Measurements from ENCODE around the gene RCOR2.
A peak's percentile ranks its signal among the peaks of the same experiment; 100 is the strongest.

Gene RCOR2

DNA sequence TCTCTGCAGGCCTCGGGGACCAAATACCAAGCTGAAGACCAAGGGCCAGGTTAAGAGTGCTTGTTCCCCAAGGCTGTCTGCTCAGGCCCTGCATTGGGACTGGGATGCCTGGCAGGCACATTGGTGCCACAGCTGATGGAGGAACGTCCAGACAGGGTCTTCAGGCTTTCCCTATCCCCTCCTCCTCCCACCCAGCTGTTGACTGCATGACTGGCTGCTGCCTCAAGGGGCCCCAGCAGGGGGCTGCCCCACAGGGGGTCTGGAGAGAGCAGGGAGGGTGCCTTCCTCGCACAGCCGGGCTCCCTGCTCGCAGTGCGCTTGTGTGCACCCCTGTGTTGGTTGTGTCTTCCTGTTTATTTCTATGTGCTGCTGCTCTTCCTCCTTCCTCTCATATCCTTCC lies 9.9 kb downstream of the RCOR2 start:
- no peak for DNase-seq (ENCODE audit: low read depth)

DNA sequence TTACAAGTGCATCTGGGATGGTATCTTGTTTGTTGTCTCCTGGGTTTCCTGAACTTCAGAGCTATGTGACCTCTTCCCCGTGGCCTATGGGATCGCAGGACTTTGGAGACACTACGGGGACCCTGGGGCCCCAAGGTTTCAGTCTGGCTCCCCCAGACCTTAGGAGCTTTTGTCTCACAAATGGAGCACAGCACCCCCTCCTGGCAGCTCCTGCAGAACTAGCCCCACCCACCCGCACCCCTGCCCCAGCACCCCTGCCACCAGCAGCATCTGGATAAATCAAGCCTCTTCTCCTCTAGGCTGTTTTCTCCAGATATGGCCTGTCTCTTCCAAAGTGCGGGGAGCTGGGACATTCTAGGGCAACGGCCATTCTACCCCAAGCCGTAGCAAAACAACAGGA lies 10.4 kb downstream of the RCOR2 start:
- DNase-seq (ENCODE audit: low read depth) = no peak

DNA sequence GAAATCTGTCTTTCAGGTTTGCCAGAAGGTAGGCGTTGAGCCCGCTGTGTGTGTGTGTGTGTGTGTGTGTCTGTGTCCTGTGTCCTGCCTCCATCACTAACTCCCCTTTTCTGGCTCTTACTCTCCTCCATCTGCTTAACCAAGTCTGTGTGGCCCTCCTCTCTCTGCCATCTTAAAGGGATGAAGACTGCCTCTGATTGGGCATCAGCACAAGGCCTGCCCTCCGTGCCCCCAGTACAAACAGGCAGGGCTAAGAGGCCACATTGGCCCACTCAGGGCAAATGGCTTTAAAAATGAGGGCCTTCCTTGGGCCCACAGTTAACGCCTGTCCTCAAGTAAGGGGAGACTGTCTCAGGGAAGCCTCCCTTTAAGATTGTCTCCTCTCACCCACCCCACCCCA lies 10.9 kb downstream of the RCOR2 start:
- no peak for DNase-seq (ENCODE audit: low read depth)

DNA sequence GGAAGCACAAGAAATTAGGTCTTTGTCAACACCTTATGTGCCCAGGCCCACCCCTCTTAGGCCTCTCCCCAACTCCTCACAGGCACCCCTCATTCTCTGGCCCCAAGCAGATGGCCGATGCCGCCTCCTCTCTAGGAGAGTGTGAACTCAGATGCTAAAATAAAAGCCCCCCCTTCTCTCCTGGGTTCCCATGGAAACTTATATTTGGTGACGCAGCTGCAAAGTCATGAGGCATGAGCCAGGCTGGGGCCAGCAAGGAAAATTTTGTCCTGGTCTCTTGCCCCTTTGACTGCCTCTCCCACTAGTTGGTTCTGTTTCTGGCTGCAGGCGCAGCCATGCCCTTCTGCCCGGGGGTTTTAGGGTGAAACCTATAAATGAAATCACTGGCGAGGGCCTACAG lies 11.8 kb downstream of the RCOR2 start:
- no peak for DNase-seq (ENCODE audit: low read depth)

DNA sequence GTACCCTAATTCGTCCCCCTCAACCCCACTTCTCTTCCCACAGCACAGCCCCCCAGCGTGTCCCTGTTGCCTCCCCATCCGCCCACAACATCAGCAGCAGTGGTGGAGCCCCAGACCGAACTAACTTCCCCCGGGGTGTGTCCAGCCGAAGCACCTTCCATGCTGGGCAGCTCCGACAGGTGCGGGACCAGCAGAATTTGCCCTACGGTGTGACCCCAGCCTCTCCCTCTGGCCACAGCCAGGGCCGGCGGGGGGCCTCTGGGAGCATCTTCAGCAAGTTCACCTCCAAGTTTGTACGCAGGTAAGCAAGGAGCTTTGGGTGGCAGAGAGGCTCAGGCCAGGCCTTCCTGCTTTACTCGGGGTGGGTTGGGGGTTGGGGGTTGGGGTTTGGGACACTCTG lies 12.2 kb downstream of the RCOR2 start:
- no peak for DNase-seq (ENCODE audit: low read depth)

DNA sequence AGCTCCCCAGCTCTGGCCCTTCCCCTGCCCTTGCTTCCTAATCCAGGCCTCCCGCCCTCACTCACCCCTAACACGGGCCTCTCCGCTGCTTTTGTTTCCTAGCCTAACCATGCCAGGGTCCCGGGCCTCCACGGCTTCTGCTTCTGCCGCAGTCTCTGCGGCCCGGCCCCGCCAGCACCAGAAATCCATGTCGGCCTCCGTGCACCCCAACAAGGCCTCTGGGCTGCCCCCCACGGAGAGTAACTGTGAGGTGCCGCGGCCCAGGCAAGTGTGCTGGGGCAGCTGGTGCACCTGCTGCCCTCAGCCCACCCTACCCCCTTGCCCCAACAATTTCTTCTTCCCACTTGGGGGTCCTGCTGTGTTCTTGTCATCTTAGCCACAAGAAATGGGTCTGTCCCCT lies 13.1 kb downstream of the RCOR2 start:
- DNase-seq (ENCODE audit: low read depth) = no peak

DNA sequence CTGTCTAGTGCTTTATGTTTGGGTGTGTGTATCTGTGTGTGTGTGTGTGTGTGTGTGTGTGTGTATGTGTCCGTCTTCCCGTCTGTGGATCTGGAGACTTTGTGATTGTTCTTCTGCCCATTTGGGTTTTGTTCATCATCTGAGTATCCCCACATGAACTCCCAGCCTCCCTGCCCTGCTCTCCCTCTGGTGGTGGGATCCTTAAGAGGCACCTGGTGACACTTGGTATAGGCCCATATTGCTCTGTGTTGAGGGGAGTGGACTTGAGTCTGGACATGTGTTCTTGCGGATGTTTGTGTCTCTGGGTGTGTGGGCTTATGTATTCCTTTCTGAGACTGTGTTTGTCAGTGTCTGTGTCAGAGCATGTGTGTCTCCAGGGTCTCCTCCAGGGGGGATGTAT lies 15.3 kb downstream of the RCOR2 start:
- DNase-seq (ENCODE audit: low read depth) = no peak

DNA sequence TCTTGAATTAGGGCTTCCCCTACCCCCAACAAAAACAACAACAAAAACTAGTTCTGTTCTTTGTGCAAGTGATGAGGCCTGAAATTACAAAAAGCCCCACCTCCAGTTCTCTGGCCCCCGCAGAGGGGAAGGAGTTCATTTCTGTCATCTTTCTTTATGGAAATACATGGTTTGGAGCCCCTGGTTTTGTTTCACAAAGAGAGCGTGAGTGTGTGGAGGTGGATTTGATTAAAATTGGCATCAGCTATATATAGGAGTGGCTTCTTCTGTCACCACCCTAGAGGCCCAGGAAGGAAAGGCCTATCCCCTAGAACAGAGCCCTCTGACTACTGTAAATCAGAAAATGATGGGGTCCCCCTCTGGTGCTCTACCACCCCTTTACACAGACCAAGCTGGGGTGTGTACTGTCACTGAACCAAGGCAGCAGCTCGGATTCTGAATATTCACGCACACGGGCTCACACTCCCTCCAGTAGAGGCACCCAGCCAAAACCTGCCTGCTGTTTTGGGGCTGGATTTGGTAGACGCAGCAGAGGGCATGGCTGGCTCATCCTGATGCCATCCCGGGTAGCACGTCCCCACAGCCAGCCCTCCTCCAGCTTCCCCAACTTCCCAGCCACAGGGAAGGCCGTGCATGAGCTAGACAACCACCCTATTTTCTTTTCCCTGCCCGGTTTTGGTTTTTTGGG lies 19.4 kb downstream of the RCOR2 start:
- no peak for DNase-seq (ENCODE audit: low read depth)

DNA sequence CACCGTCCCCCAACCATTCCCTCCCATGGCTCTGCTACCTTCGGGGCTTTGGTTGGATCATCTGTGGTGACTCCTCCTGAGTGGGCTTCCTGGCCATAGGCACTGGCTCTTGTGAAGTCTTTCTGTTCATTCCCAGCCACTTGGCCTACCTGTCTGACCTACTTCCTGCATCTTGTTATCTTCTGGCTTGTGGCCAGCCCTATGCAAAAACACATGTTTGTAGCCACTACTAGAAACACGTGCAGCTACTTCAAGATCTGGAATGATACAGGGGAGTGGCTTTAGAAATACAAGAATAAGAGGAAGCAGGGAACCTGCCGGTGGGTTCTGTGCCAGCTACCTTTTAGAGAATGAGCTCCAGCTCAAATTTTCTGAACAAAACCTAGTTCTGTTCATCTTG lies 20.9 kb downstream of the RCOR2 start:
- DNase-seq (ENCODE audit: low read depth) = no peak

DNA sequence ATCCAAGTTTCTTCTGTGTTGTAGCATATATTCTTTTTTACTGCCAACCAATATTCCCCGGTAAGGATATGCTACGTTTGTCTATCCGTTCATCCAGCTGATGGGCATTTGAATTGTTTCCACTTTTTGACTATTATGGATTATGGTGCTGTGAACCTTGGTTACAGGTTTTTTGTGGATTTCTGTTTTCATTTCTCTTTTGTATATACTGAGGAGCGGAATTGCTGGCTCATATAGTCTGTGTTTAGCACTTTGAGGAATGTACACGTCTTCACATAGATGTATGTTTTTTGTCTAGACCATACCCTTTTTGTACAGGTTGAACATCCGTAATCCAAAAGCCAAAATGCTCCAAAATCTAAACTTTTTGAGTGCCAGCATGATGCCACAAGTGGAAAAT lies 23.6 kb downstream of the RCOR2 start:
- DNase-seq (ENCODE audit: low read depth) = no peak

DNA sequence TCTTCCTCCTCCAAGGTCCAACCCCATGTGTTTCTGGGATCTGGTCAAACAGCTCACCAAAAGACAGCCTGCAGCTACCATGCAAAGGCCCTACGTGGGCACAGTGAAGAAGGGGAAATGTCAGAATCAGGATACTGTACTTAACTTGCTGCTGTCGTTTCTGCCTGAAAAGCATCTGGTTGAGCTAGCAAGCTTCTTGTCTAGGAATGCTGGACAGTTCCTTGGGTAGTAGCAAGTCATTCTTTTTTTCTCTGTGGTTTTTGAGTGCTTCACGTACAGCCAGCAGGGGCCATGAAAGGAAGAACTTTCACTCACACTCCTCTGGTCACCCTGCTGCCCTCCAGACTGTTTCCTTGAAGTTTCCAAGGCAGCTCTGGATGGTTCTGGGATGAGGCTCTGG lies 24.7 kb downstream of the RCOR2 start:
- no peak for DNase-seq (ENCODE audit: low read depth)

DNA sequence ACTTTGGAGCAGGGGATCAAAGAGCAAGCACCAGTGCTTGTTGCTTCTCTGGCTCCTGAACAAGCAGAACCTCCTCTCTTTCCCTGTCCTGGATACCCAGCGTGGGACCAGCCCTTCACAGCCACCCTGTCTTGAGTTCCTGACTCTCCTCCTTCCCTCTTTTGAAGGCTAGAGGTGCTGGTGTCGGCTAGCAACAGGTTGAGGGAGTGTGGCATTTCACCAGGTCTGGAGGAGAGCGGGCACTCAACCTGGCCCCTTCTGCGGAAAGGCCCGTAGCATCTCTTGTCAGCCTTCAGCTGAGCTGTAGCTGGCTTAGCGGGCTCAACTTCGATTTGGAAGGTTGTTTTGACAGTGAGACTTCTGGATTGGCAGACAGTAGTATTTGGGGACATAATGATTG lies 26.6 kb downstream of the RCOR2 start:
- no peak for DNase-seq (ENCODE audit: low read depth)

DNA sequence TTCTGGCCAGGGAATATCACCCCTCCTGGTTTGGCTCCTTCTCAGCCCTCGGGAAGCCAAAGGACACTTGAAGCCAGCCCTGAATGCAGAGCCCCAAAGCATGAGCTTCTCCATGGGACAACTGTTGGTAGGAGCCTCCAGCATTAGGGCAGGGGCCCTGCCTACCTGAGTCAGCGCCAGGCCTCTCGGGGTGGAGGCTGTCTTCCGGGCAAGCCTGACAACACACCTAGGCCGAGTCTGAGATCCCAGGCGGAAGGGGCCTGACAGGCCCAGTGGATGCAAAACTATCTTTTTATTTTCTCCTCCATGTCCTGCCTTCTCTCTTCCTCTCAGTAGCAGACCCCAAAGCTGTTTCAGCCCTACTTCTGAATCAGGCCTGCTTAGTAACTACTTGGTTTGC lies 27.6 kb downstream of the RCOR2 start:
- DNase-seq (ENCODE audit: low read depth) = no peak

DNA sequence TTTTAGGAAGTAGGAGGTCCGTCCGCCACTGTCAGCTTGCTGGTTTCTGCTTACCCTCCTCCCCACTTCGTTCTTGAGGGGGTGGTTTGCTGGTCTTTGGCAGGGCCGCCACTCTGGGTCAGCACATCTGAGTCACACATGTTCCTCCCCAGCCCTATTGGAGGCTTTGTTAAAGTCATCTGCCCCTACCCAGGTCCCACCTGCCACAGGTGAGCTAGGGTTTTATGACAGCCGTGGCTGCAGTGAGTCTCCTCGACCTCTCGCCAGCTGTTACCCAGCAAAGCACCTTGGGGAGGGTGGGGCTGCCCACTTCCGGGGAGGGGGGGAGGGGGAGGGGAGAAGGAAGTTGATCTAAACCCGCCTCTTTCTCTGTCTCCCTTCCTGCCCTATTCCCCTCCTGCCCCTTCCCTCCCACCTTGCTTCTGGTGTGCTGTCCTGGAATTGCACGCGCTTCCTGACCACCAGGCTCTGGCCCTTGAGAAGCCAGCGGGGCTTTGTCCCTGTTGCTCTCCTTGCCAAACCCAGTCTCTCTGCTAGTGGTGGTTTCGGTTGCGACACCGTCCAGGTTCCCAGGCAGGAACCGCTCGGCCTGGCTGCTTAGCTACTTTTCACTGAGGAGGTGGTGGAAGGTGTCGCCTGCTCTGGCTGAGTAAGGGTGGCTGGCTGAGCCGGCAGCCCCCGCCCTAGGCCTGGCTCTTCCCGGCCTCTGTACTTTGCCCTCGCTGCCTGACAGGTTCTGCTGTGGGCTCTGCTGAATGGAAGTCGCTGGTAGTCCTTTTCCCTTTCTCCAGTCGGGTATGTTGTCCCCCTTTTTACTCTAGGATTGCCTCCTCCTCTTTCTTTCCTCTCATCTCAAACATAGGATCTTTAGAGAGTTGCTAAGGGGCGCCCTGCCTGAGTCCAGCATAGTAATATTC lies 28.5 kb downstream of the RCOR2 start:
- DNase-seq (ENCODE audit: low read depth) = peak; percentile 40

DNA sequence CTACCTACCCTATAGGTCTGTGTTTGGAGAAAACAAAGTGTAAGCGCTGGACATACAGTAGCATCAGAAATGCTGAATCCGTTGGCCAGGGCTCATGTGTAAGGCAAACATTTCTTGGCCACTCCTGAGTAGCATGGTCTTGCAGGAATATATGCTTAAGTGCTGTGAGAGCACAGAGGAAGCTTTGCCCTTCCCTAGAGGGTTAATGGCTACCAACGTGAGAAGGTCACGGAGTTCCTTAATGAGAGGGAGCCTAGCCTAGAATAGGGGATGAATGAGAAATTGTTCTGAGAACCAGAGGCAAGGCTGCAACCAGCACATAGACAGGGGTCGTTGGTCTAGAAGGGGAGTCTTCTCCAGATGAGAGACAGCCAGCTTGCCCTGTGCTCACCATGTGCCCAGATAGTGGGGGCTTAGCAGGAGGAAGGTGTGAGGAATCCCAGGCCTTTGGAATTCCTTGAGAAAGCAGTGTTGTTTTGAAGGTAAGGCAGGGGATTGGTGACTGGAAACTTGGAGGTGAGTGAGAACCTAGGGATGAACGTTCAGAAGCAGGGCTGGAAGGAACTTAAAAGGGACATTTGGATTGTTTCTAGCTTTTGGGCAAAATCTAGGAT lies 29.5 kb downstream of the RCOR2 start:
- no peak for DNase-seq (ENCODE audit: low read depth)

DNA sequence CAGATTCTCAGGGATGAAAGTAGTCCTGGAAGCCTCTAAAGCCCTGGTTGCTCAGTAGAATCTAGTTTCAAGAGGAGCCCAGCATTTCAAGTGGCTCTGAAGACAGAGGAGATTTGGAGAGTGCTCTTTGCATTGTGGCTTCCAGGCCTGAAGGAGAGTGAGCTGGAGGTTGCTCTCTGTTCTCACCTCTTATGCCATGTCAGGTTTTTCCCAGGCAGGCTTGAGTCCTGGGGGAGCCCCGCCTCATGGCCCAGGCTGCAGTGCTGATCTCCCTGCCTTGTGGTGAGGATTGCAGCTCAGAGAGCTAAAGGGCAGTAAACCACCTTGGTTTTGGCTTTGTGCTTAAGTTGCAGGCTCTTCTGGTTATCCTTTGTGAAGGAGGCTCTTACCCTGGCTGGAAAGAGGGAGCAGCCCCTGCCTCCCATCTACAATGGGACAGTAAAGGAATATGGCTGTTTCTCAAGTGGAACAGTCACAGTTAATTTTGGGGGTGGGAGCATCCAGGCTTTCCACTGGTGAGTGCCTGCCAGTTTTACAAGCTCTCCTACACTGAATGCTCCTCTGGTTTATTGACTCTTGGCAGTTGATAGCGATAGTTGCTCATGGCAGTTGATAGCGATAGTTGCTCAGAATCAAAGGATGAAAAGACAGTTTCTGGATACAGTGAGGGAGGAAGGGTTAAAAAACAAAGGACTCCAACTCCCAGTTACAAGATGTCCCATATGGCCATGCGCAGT lies 32.6 kb downstream of the RCOR2 start:
- no peak for DNase-seq (ENCODE audit: low read depth)

DNA sequence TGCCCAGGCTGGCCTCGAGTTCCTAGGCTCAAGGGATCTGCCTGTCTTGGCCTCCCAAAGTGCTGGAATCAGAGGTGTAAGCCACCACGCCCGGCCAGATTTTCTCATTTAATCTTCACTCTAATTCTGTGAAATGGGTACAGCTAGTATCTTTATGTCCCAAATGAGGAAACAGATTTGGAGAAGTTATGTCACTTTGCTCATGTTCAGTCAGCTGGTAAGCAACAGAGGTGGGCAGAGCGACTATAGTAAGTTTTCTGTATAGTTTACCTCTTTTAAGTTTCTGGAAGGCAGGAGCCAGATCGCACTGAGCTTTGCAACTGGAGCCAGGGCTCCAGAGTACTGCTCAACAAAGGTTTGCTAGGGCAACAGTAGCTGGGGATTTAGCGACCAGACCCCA lies 33.2 kb downstream of the RCOR2 start:
- DNase-seq (ENCODE audit: low read depth) = no peak

DNA sequence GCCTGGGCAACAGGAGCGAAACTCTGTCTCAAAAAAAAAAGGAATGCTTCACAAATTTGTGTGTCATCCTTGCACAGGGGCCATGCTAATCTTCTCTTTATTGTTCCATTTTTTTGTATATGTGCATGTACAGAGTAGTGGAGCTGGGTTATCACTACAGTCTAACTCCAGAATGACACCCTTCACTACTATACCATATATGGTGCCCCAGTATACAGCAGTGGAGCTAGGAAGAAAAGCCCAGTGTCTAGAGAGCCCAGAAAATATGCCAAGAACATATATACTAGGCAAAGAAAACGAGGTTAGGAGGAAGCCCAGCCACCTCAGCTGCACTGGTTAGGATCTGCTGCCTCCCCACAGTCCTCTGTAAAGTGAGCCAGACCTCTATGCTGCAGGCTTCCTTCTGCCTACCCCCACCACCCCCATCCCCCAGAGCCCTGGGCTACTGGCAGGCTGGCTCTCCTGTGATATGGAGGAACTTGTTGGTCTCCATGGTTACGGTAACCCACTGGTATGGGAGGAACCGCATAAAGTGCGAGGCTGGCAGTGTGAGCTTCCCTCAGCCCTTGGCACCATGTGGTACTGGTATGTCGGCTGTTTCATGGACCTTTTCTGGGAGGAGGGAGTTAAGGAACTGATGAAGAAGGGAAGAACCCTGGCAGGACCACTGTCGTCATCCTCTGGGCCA lies 34.3 kb downstream of the RCOR2 start:
- DNase-seq (ENCODE audit: low read depth) = no peak

DNA sequence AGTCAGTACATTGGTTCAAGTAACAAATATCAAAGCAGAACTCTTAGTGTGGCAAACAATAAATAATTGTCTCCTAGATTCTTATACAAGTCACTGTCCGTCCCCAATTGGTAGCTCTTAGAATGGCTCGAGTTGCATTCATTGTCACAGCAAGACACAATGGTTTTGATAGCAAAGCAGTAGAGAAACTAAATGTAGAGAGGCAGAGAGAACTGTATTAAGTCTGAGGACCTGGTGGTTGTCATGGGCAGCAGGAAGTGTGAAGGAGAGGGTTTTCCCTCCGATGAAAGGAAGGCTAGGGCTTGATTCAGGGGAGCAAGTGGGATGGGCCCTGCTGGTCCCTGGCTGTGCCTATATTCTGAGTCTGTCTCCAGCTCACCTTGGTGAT lies 36.6 kb downstream of the RCOR2 start:
- no peak for DNase-seq (ENCODE audit: low read depth)

DNA sequence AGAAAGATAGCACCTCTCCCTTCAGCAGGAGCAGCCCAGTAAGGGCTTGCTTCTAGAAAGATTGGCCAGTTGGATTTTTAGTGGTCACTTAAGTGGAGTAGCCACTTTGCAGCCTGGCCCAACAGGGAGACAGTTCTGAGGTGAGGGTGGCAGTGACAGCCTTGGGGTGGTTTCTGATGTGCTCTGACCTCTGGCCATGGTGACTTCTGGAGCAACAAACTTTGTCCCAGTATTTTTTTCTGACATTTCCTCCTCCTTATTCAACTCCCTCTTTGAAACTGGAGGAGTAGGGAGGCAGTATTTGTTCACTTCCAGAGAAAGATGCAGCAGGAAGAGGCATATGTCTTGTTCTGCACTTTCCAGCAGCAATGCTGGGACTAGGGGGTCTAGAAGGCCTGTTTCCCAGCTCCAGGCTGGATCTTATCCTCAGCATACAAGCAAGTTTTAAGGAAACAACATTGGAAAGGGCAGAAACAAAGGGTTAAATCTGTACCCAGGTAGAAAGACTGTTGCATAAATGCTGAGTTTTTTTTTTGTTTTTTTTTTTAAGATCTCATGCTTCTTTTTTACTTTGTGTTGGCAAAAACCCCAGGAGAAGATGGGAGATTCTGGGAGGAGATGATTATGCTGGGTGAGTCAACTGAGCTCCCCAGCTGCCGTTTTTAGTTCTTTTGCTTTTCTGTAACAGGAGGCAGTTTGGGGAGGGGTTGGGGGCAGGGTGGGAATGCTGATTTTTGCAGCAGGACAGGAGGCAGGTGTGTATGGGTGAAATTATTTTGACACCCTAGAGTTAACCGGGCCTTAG lies 37.2 kb downstream of the RCOR2 start:
- no peak for DNase-seq (ENCODE audit: low read depth)

DNA sequence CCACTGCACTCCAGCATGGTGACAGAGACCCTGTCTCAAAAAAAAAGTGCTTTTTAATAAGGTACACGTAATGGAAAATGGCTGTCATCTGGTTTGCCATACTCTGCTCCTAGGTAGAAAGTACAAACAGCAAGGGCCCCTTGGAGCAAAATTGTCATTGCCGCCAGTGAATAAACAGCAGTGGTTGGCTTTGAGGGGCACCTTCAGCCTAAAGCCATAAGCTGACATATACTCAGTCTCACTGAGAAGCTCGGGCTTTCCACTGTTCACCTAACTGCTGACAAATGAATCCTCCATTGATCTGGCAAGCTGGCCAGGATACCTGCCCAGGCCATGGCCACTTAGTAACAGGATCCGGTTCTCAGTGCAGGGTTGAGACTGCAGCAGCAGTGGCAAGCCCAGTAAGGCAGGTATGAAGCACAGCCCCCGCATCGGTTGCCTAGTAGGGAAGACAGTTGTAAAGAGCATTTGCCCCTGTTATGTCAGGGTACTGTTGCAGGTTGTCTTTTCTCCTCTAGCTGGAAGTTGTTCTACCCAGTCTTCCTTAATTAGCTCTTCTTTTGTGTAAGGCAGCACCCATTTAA lies 39.2 kb downstream of the RCOR2 start:
- DNase-seq (ENCODE audit: low read depth) = no peak
